Measurements from ENCODE around the gene R3HDML.

Gene R3HDML

GRCh38 chr20:44400671-44400969, 63.8 kb downstream of the R3HDML start:
- no peak for TF ChIP-seq CTCF (IDR thresholded peaks at IDR 0.05; ENCODE audit: poor library complexity, severe bottlenecking)
- Histone ChIP-seq H3K4me3 (ENCODE audit: severe bottlenecking) (no peak overlapping the region), H3K4me1 (ENCODE audit: insufficient read depth, poor library complexity, severe bottlenecking) (peaks cover 9% of the 10 kb centered on the region), H3K9me3 (ENCODE audit: severe bottlenecking) (no peaks in the 10 kb centered on the region), H3K27me3 (ENCODE audit: insufficient read depth, poor library complexity, severe bottlenecking) (no peaks in the 10 kb centered on the region), H3K36me3 (ENCODE audit: low read depth) (no peaks in the 10 kb centered on the region), H3K27ac (ENCODE audit: poor library complexity, severe bottlenecking) (no peak overlapping the region)
- DNase-seq (ENCODE audit: low spot score) (no peak), ATAC-seq (ENCODE audit: low read depth) (no peak)
